Measurements from ENCODE around the gene ELMO3. TPM values are rescaled to one million over a fixed set of nuclear protein-coding genes. Genes with fewer than 3 reads are reported as not detected.

ELMO3 gene
- total RNA-seq, 1 experiment from 2014 or later: 0.48 TPM

GRCh38 chr16:67215706-67216105 lies 16.8 kb downstream of the ELMO3 start:
- no peak for DNase-seq (ENCODE audit: low read depth)

- no peak for DNase-seq (ENCODE audit: low read depth)
Observed at GRCh38 chr16:67216612-67217490, 17.9 kb downstream of the ELMO3 start.

- DNase-seq (ENCODE audit: low read depth): no peak
Observed at GRCh38 chr16:67223992-67224391, 25.1 kb downstream of the ELMO3 start.

- DNase-seq (ENCODE audit: low read depth): no peak
Observed at GRCh38 chr16:67226295-67226803, 27.4 kb downstream of the ELMO3 start.

- peak; percentile 99 for DNase-seq (ENCODE audit: low read depth)
Observed at GRCh38 chr16:67226804-67227566, 28.1 kb downstream of the ELMO3 start, which contains the start of gene TMEM208. Gene TMEM208, plus strand, starts transcription at chr16:67227130. Its CDS starts 89 bp downstream, at chr16:67227219.

- DNase-seq (ENCODE audit: low read depth): no peak
Observed at GRCh38 chr16:67227567-67227921, 28.6 kb downstream of the ELMO3 start.

GRCh38 chr16:67228034-67228785 lies 29.3 kb downstream of the ELMO3 start:
- no peak for DNase-seq (ENCODE audit: low read depth)

- no peak for DNase-seq (ENCODE audit: low read depth)
Observed at GRCh38 chr16:67228905-67229304, 30.0 kb downstream of the ELMO3 start.

GRCh38 chr16:67229906-67230808 lies 31.2 kb downstream of the ELMO3 start:
- no peak for DNase-seq (ENCODE audit: low read depth)

GRCh38 chr16:67230809-67231660 lies 32.1 kb downstream of the ELMO3 start:
- DNase-seq (ENCODE audit: low read depth): no peak

- DNase-seq (ENCODE audit: low read depth): no peak
Observed at GRCh38 chr16:67233596-67233995, 34.7 kb downstream of the ELMO3 start.

GRCh38 chr16:67234180-67234597 lies 35.3 kb downstream of the ELMO3 start:
- DNase-seq (ENCODE audit: low read depth): no peak

GRCh38 chr16:67235816-67236562 lies 37.1 kb downstream of the ELMO3 start:
- DNase-seq (ENCODE audit: low read depth): no peak

- DNase-seq (ENCODE audit: low read depth): peak; percentile 44
Observed at GRCh38 chr16:67236563-67237395, 37.8 kb downstream of the ELMO3 start.

GRCh38 chr16:67237396-67238277 lies 38.7 kb downstream of the ELMO3 start:
- DNase-seq (ENCODE audit: low read depth): no peak

- no peak for DNase-seq (ENCODE audit: low read depth)
Observed at GRCh38 chr16:67238278-67238575, 39.3 kb downstream of the ELMO3 start.

- no peak for DNase-seq (ENCODE audit: low read depth)
Observed at GRCh38 chr16:67238806-67239470, 40.0 kb downstream of the ELMO3 start.

Data from RPMI7951 (cell line).